HCT116 (cell line): ENCODE measurements around the gene NGEF. TPM values are rescaled to one million over a fixed set of nuclear protein-coding genes. Genes with fewer than 3 reads are reported as not detected.

Experiments
- ATAC-seq: fragments of 200-7000 bp; cut with Tn5 transposase; 2 replicates; pipeline ENCODE4 v1.9.1; 2020; ENCODE audit warnings: mild to moderate bottlenecking, moderate library complexity
- BruUV-seq: library from RNA; stranded (reverse); fragments of 400-500 nt; replicated peaks from 2 replicates; lab custom pipeline; 2021; lab: Mats Ljungman, UMichigan
- CTCF ChIA-PET: fragments of 300-600 bp; sonication (Branson Sonifier 250); formaldehyde crosslinking; loops from one replicate; lab custom pipeline; 2021; ENCODE audit warnings: antibody characterized with exemption; lab: Charles Lee
- POLR2A ChIA-PET: fragments of 300-600, 350-600 bp; sonication (Branson Sonifier 250); formaldehyde crosslinking; loops from one replicate; lab custom pipeline; 2021; ENCODE audit warnings: antibody characterized with exemption; lab: Charles Lee
- RAD21 ChIA-PET, 2 experiments: fragments of 300-600 bp; sonication (Branson Sonifier 250); formaldehyde crosslinking; loops; one replicate each; lab custom pipeline; 2023; ENCODE audit warnings: low total read pairs in 2 of 2; ENCODE audit not compliant: uncharacterized antibody in 2 of 2, unreplicated experiment in 2 of 2, low non-redundant PET in 1 of 2; lab: Charles Lee
- DNase-seq: peaks from one replicate; pipeline ENCODE4 v3.0.0-alpha.2; 2010; ENCODE audit warnings: low read depth, low spot score
- H2AFZ ChIP-seq: fragments of 200-600 bp; shearing (Covaris generic), sonication (generic); 2 replicates; pipeline ENCODE4 v1.6.1; 2017; ENCODE audit warnings: low read depth, mixed run types, mixed read lengths, antibody characterized with exemption, low read length; ENCODE audit not compliant: poor library complexity, severe bottlenecking
- H3K27ac ChIP-seq: 2 replicates; pipeline ENCODE4 v1.5.1; 2012; ENCODE audit warnings: low read depth, low read length
- H3K27me3 ChIP-seq: fragments of 200-600 bp; sonication (generic); 2 replicates; pipeline ENCODE4 v1.6.1; 2016; ENCODE audit warnings: mixed run types, low read length, mixed read lengths; ENCODE audit not compliant: insufficient read depth
- H3K36me3 ChIP-seq, 2 experiments: fragments of 200-500 bp in 1 of 2; fragments of 200-600 bp in 1 of 2; sonication (Bioruptor generic) in 1 of 2; sonication (generic) in 1 of 2; 2 replicates each; pipeline versions ENCODE4 v1.5.1 to v1.6.1; 2014 to 2016; ENCODE audit warnings: low read length in 2 of 2, inconsistent platforms in 1 of 2, mixed read lengths in 1 of 2, mixed run types in 1 of 2; ENCODE audit not compliant: insufficient read depth in 2 of 2, control insufficient read depth in 1 of 2
- H3K4me1 ChIP-seq, 2 experiments: fragments of 200-600 bp in 1 of 2; sonication (generic) in 1 of 2; 2 replicates each; pipeline versions ENCODE4 v1.5.1 to v1.6.1; 2012 to 2017; ENCODE audit warnings: low read length in 2 of 2, inconsistent platforms in 1 of 2, mild to moderate bottlenecking in 1 of 2, mixed read lengths in 1 of 2, mixed run types in 1 of 2, moderate library complexity in 1 of 2; ENCODE audit not compliant: insufficient read depth in 2 of 2, control insufficient read depth in 1 of 2
- H3K4me2 ChIP-seq: fragments of 200-600 bp; sonication (generic); 2 replicates; pipeline ENCODE4 v1.6.1; 2017; ENCODE audit warnings: mixed run types, low read length, mixed read lengths
- H3K4me3 ChIP-seq, 2 experiments: fragments of 200-600 bp in 1 of 2; sonication (generic) in 1 of 2; replicated peaks in 1 of 2; 2 replicates each; pipeline ENCODE4 v1.5.1; 2011 to 2016; ENCODE audit warnings: low read length in 2 of 2, control low read depth in 1 of 2, low read depth in 1 of 2, mild to moderate bottlenecking in 1 of 2, mixed read lengths in 1 of 2, mixed run types in 1 of 2
- H3K79me2 ChIP-seq: fragments of 200-600 bp; sonication (generic); 2 replicates; pipeline ENCODE4 v1.6.1; 2017; ENCODE audit warnings: mild to moderate bottlenecking, mixed run types, low read length, moderate library complexity, mixed read lengths; ENCODE audit not compliant: insufficient read depth
- H3K9ac ChIP-seq: fragments of 200-600 bp; sonication (generic); 2 replicates; pipeline ENCODE4 v1.6.1; 2016; ENCODE audit warnings: low read length, mixed read lengths
- H3K9me2 ChIP-seq: fragments of 200-600 bp; sonication (generic), shearing (Covaris generic); 2 replicates; pipeline ENCODE4 v1.6.1; 2017; ENCODE audit warnings: mixed run types, mild to moderate bottlenecking, moderate library complexity; ENCODE audit not compliant: insufficient read depth
- H3K9me3 ChIP-seq, 2 experiments: fragments of 200-500 bp in 1 of 2; fragments of 200-600 bp in 1 of 2; sonication (Bioruptor generic) in 1 of 2; sonication (generic) in 1 of 2; 2 replicates each; pipeline ENCODE4 v1.6.1; 2014 to 2017; ENCODE audit warnings: low read length in 2 of 2, mixed read lengths in 2 of 2, inconsistent platforms in 1 of 2, low read depth in 1 of 2, mild to moderate bottlenecking in 1 of 2, mixed run types in 1 of 2, moderate library complexity in 1 of 2; ENCODE audit not compliant: control insufficient read depth in 1 of 2, insufficient read depth in 1 of 2
- H4K20me1 ChIP-seq: fragments of 200-600 bp; sonication (generic), shearing (Covaris generic); 2 replicates; pipeline ENCODE4 v1.6.1; 2017; ENCODE audit warnings: mixed run types, mild to moderate bottlenecking, moderate library complexity; ENCODE audit not compliant: insufficient read depth
- CEBPB ChIP-seq: IDR thresholded peaks from 2 replicates; pipeline ENCODE4 v1.6.1; 2012; ENCODE audit warnings: low read depth
- CTCF ChIP-seq, 3 experiments: fragments of 200-600 bp in 1 of 3; sonication (generic) in 1 of 3; IDR thresholded peaks in 2 of 3; conservative IDR thresholded peaks in 1 of 3; 2 replicates each; pipeline ENCODE4 v1.5.1; 2012 to 2017; ENCODE audit warnings: low read depth in 2 of 3, low read length in 2 of 3, antibody characterized with exemption in 1 of 3, borderline replicate concordance in 1 of 3, control low read depth in 1 of 3, mild to moderate bottlenecking in 1 of 3, mixed read lengths in 1 of 3, mixed run types in 1 of 3, moderate library complexity in 1 of 3; ENCODE audit not compliant: insufficient read depth in 1 of 3
- EGR1 ChIP-seq: IDR thresholded peaks from 2 replicates; pipeline ENCODE4 v1.6.1; 2012; ENCODE audit warnings: low read depth
- EZH2phosphoT487 ChIP-seq: fragments of 200-600 bp; IDR thresholded peaks from 2 replicates; pipeline ENCODE4 v1.6.1; 2018; ENCODE audit warnings: antibody characterized with exemption, borderline replicate concordance
- FOSL1 ChIP-seq: IDR thresholded peaks from 2 replicates; pipeline ENCODE4 v1.6.1; 2012; ENCODE audit warnings: low read depth
- JUND ChIP-seq: IDR thresholded peaks from 2 replicates; pipeline ENCODE4 v1.6.1; 2012
- POLR2A ChIP-seq: IDR thresholded peaks from 2 replicates; pipeline ENCODE4 v1.7.0; 2011; ENCODE audit warnings: borderline replicate concordance; ENCODE audit not compliant: insufficient read depth, insufficient read length; ENCODE audit errors: extremely low read depth
- POLR2AphosphoS5 ChIP-seq: IDR thresholded peaks from 2 replicates; pipeline ENCODE4 v1.6.1; 2011; ENCODE audit warnings: mild to moderate bottlenecking, low read depth, low read length, moderate library complexity
- REST ChIP-seq: IDR thresholded peaks from 2 replicates; pipeline ENCODE4 v1.6.1; 2012; ENCODE audit warnings: low read depth
- TCF7L2 ChIP-seq: IDR thresholded peaks from 2 replicates; pipeline ENCODE4 v1.7.0; 2011; ENCODE audit warnings: borderline replicate concordance, inconsistent platforms; ENCODE audit not compliant: insufficient read depth, insufficient read length; ENCODE audit errors: extremely low read depth
- YY1 ChIP-seq: IDR thresholded peaks from 2 replicates; pipeline ENCODE4 v1.6.1; 2011; ENCODE audit warnings: low read length, low read depth, moderate library complexity, mild to moderate bottlenecking; ENCODE audit not compliant: insufficient replicate concordance; ENCODE audit errors: extremely low read depth
- ZFX ChIP-seq: fragments of 450-650 bp; IDR thresholded peaks from 2 replicates; pipeline ENCODE4 v1.6.1; 2017
- intact Hi-C: fragments of 100-400 bp; cut with micrococcal nuclease; formaldehyde crosslinking; loops from 2 replicates; pipeline ENCODE4 v1.10.0; 2022
- total RNA-seq: library from RNA; stranded (reverse); gene quantifications from one replicate; pipeline ENCODE4 v1.2.1, GENCODE V29; 2021; ENCODE audit not compliant: unreplicated experiment
- TF ChIP-seq, protein P1 (sequence below): IDR thresholded peaks from 2 replicates; pipeline ENCODE4 v1.6.1; 2012
- TF ChIP-seq, protein P2 (sequence below): IDR thresholded peaks from 2 replicates; pipeline ENCODE4 v1.6.1; 2012

NGEF gene
- total RNA-seq, 1 experiment from 2014 or later = 12.6 TPM

DNA sequence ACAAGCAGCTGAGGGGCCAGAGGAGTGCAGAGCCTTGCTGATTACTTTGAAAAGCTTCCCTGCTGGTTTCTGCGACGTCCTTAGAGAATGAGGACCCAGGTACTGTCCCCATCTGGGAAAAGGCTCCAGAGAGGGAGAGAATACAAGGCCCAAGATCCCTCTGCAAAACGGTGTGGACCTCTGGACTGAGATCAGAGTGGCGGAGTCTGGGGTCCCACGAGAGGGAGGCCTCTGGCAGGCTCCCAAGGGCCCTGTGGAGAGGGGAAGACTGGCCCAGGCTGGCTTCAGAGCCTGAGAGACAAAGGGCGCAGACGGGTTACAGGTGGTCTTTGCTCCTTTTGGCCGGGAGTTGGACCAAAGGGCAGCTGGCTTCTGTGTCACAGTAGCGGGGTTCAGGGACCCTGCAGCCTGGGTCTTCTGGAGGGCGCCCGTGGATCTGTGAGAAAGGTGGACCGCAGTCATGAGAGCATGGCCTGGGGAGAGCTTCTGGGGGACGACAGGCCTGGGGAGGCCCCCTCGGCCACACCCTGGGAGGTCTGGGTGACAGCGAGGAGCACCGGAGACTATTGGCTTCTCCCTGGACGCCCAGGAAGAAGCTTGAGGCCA is 142.2 kb downstream of the NGEF start:
- Histone ChIP-seq H3K79me2 (no peaks in the 10 kb centered on the region), H3K4me1 (no peaks in the 10 kb centered on the region), H2AFZ (no peak overlapping the region), H3K4me2 (no peak overlapping the region), H3K27ac (no peak overlapping the region), H3K9ac (no peak overlapping the region), H3K4me3 (no peak overlapping the region)
- DNase-seq (no peak), ATAC-seq (no peak)
- ChIA-PET POLR2A (no interaction called here), RAD21 (no interaction called here)
- no TSS peak for BruUV-seq
- TF ChIP-seq, protein P1, sequence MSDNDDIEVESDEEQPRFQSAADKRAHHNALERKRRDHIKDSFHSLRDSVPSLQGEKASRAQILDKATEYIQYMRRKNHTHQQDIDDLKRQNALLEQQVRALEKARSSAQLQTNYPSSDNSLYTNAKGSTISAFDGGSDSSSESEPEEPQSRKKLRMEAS = no peak
- no peak for TF ChIP-seq ZFX
- TF ChIP-seq YY1 = no peak
- no peak for TF ChIP-seq REST
- TF ChIP-seq POLR2A = no peak
- no peak for TF ChIP-seq JUND
- TF ChIP-seq CEBPB = no peak
- TF ChIP-seq, protein P2, sequence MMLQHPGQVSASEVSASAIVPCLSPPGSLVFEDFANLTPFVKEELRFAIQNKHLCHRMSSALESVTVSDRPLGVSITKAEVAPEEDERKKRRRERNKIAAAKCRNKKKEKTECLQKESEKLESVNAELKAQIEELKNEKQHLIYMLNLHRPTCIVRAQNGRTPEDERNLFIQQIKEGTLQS = no peak
- TF ChIP-seq TCF7L2 = no peak
- TF ChIP-seq POLR2AphosphoS5 = no peak
- no peak for TF ChIP-seq EZH2phosphoT487
- no peak for TF ChIP-seq CTCF (IDR thresholded peaks at IDR 0.05 in 2 of 3, conservative IDR thresholded peaks at IDR 0.05 in 1 of 3; ENCODE audit: borderline replicate concordance in 1 of 3, insufficient read depth in 1 of 3, low read depth in 2 of 3, low read length in 2 of 3)
- no peak for TF ChIP-seq FOSL1
- no peak for TF ChIP-seq EGR1
- TF ChIP-seq, all 23 proteins: peak for 0
- intact Hi-C loops = no loop called here
- no peaks in the 10 kb centered on the region for H3K9me2 ChIP-seq
- no peaks in the 10 kb centered on the region for H3K27me3 ChIP-seq
- H4K20me1 ChIP-seq = no peaks in the 10 kb centered on the region; the same call in 1 of the 2 replicates
- CTCF ChIA-PET = no interaction called here
- H3K9me3 ChIP-seq = no peaks in the 10 kb centered on the region
- H3K36me3 ChIP-seq = 0 out of 4 replicates have a peak, but pooled peaks cover 0 to 5% of the 10 kb centered on the region in 2 experiments
